GM20000 (cell line): ENCODE data around the gene KSR1.
A peak's percentile ranks its signal among the peaks of the same experiment; 100 is the strongest.
"Not testable (repeated sequence)": the region's sequence is repeated elsewhere in the genome, so short reads cannot be mapped to it uniquely, and the experiment has no call there.

Experiments used
- DNase-seq: peaks from one replicate; pipeline ENCODE4 v3.0.0; 2012; ENCODE audit warnings: low spot score
- TF ChIP-seq, protein P1 (sequence below): IDR thresholded peaks from 2 replicates; pipeline ENCODE4 v1.5.1; 2012; ENCODE audit warnings: mild to moderate bottlenecking, control low read depth; ENCODE audit errors: extremely low read depth, missing control alignments

The KSR1 gene

DNA sequence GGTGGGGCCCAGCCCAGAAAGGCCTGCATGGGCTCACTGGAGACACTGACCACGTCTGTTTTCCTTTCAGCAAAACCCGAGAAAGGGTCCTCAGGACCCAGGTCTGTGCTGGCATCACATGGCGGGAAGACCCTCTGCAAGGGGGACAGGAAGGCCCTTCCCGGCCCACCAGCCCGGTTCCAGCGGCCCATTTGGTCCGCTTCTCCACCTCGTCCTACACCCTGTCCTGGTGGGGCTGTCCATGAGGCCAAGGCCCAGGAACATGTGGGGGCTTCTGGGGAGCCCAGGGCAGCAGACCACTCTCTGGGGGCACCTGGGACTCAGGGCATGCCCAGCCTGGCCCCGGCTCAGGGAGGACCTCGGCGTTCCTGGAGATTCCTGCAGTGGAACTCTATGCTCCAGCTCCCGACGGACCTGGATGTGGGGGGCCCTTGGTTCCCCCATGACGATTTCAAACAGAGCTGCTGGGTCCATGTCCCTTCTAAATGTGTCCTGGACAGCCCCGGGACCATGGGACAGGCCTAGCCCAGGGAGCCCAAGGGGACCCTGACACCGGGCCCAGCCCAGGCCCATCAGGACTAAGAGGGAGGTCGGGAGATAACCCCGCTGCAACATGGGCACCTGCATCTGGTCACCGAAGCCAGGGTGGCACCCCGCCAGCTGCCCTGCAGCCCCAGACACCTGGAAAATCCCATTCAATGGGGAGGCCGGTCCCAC lies 26.4 kb upstream of the KSR1 start:
- TF ChIP-seq, protein P1, sequence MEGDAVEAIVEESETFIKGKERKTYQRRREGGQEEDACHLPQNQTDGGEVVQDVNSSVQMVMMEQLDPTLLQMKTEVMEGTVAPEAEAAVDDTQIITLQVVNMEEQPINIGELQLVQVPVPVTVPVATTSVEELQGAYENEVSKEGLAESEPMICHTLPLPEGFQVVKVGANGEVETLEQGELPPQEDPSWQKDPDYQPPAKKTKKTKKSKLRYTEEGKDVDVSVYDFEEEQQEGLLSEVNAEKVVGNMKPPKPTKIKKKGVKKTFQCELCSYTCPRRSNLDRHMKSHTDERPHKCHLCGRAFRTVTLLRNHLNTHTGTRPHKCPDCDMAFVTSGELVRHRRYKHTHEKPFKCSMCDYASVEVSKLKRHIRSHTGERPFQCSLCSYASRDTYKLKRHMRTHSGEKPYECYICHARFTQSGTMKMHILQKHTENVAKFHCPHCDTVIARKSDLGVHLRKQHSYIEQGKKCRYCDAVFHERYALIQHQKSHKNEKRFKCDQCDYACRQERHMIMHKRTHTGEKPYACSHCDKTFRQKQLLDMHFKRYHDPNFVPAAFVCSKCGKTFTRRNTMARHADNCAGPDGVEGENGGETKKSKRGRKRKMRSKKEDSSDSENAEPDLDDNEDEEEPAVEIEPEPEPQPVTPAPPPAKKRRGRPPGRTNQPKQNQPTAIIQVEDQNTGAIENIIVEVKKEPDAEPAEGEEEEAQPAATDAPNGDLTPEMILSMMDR, result no peak
- DNase-seq, result no peak

DNA sequence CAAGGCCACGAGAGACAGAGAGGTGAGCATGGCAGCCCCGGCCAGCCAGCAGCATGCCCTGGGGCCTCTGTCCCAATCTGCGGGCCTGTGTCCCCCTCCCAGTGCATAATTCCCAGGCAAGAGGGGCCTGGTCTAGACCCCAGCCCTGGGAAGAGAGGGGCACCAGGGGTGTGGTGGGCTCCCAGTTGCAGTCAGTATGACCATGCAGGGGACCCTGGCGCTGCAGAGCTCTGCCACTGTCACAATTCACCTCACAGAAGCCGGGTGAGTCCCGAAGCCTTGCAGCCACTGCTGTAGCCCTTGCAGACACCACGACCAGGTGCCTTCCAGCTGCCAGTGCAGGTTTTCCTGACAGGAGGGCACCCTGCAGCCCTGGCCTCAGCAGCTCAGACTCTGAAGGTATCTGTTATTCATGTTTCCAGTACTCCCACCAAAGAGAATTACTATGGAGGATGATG lies 25.8 kb upstream of the KSR1 start:
- DNase-seq, result no peak
- TF ChIP-seq, protein P1, result no peak

- TF ChIP-seq, protein P1, result peak; percentile 16
- DNase-seq, result no peak
Observed at GRCh38 chr17:27430882-27431491, 25.3 kb upstream of the KSR1 start.

DNA sequence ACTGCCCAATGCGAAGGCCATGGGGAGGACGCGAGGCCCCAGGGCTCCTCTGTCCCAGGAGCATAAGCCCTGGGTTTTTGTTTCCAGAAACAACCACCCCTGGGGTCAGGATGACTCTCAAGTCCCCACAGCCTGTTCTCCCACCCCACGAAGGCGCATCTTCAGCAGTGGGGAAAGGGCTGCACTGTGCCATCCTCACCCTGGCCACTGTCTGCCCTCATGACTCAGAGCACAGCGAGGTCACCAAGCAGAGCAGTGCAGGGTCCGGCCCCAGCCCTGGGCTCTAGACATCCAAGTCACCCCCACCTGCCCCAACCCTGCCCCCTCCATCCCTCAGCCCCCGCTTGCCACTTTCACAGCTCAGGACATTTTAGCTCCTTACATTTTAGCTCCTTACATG lies 22.7 kb upstream of the KSR1 start:
- DNase-seq, result no peak

GRCh38 chr17:27435431-27436070 lies 20.7 kb upstream of the KSR1 start:
- DNase-seq, result not testable (repeated sequence)

More for the DNA sequence above, 22.7 kb upstream of the KSR1 start:
- TF ChIP-seq, protein P1, result no peak

DNA sequence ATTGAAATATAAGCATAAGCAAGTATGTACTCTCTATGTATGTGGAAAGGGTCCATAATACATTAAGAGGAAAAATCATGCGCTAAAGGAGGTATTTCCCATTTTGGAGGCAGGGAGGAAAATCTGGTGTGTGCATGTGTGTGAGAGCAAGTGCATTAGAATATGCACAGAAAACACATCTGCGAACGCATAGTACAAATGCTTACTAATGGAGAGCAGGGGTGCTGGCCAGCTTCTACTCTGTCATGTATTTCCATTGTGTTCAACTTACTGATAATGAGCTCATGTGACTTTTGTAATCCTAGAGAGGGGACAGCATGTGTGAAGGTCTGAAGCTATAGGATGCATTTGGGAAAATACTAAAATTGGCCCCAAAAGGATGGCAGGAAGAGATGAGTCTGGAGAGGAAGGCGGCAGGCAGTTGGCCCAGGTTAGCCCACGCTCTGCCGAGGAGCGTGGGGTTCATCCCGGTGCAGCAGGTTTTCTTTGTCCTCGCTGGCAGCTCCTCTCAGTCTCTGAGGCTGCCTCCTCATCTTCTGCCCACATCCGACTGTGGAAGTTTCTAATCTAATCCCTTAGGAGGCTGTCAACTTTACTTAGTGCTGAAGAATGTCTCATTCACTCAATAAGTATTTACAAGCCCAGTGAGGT lies 17.8 kb upstream of the KSR1 start:
- DNase-seq, result no peak
- TF ChIP-seq, protein P1, result no peak

DNA sequence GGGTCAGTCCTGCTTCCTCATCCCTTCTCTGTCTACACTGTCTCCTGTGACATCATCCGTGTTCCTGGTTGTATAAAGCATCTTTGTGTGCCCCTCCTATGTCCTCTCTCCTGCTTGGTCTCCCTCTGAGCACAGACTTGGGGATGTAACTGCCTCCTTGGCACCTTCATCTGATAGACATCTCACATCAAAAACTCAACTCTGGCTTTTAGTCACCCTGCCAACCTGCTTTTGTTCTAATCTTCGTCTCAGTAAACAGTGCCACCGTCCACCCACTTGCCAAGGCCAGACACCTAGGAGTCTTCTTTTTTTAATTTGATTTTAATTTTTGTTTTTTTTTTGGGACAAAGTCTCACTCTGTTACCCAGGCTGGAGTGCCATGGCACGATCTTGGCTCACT lies 16.9 kb upstream of the KSR1 start:
- TF ChIP-seq, protein P1, result no peak
- no peak for DNase-seq
